ENCODE results near the gene SUN2. TPM values are rescaled to one million over a fixed set of nuclear protein-coding genes. Genes with fewer than 3 reads are reported as not detected.

The SUN2 gene
- total and polyA plus RNA-seq, 3 donors from 2014 or later: 90.8 to 331 (median 295) TPM

GRCh38 chr22:38709306-38709705 is 46.5 kb downstream of the SUN2 start:
- Histone ChIP-seq H3K27ac (no peak overlapping the region), H3K9me3 (no peaks in the 10 kb centered on the region), H3K27me3 (no peaks in the 10 kb centered on the region), H3K4me3 (no peak overlapping the region), H3K36me3 (ENCODE audit: low read depth, missing control alignments) (no peaks in the 10 kb centered on the region), H3K4me1 (peaks cover 21% of the 10 kb centered on the region)
- intact Hi-C loops (cut with DNase I; ENCODE audit: low total_unique reads): loop anchor here (10.0 kb wide), 1 partner anchor 45 kb away; the partner anchor contains the start of gene SUN2
- 83 to 87% methylated on average over 3 of the region's 3 CpGs for WGBS, 2 donors
- no peak for DNase-seq
- no peak for TF ChIP-seq CTCF (IDR thresholded peaks at IDR 0.05)
- no peak for TF ChIP-seq POLR2A (IDR thresholded peaks at IDR 0.05)

GRCh38 chr22:38707984-38708383 is 47.8 kb downstream of the SUN2 start:
- TF ChIP-seq POLR2A (IDR thresholded peaks at IDR 0.05): no peak
- no peak for TF ChIP-seq CTCF (IDR thresholded peaks at IDR 0.05)
- 77 to 81% methylated on average over 3 of the region's 3 CpGs for WGBS, 2 donors
- H3K4me3 ChIP-seq: no peak overlapping the region
- intact Hi-C loops (cut with DNase I; ENCODE audit: low total_unique reads): loop anchor here (10.0 kb wide), 1 partner anchor 47 kb away; the partner anchor contains the start of gene SUN2
- no peaks in the 10 kb centered on the region for H3K36me3 ChIP-seq (ENCODE audit: low read depth, missing control alignments)
- peaks cover 19% of the 10 kb centered on the region for H3K4me1 ChIP-seq
- DNase-seq: no peak
- no peaks in the 10 kb centered on the region for H3K27me3 ChIP-seq
- H3K9me3 ChIP-seq: no peaks in the 10 kb centered on the region
- H3K27ac ChIP-seq: no peak overlapping the region

GRCh38 chr22:38707346-38707745 is 48.5 kb downstream of the SUN2 start:
- intact Hi-C loops (cut with DNase I; ENCODE audit: low total_unique reads): loop anchor here (10.0 kb wide), 1 partner anchor 47 kb away; the partner anchor contains the start of gene SUN2
- peaks cover 19% of the 10 kb centered on the region for H3K4me1 ChIP-seq
- no peaks in the 10 kb centered on the region for H3K27me3 ChIP-seq
- no peak for TF ChIP-seq CTCF (IDR thresholded peaks at IDR 0.05)
- TF ChIP-seq POLR2A (IDR thresholded peaks at IDR 0.05): no peak
- H3K4me3 ChIP-seq: no peak overlapping the region
- peak overlapping the region in 1 of 2 donors; percentile 91 for H3K27ac ChIP-seq
- 42 to 45% methylated on average over 2 of the region's 2 CpGs for WGBS, 2 donors
- H3K9me3 ChIP-seq: no peaks in the 10 kb centered on the region
- no peaks in the 10 kb centered on the region for H3K36me3 ChIP-seq (ENCODE audit: low read depth, missing control alignments)
- DNase-seq: no peak

- no peak for DNase-seq
- TF ChIP-seq POLR2A (IDR thresholded peaks at IDR 0.05) (no peak), CTCF (IDR thresholded peaks at IDR 0.05) (no peak)
- H3K36me3 ChIP-seq (ENCODE audit: low read depth, missing control alignments): no peaks in the 10 kb centered on the region
- 2 to 3% methylated on average over 4 of the region's 4 CpGs for WGBS, 2 donors
- peak overlapping the region; percentile 83 to 89 for H3K4me3 ChIP-seq
- H3K27me3 ChIP-seq: no peaks in the 10 kb centered on the region
- intact Hi-C loops (cut with DNase I; ENCODE audit: low total_unique reads): loop anchor here (10.0 kb wide), 1 partner anchor 48 kb away; the partner anchor contains the start of gene SUN2
- H3K27ac ChIP-seq: peak overlapping the region; percentile 91 to 95
- peaks cover 20% of the 10 kb centered on the region for H3K4me1 ChIP-seq
- no peaks in the 10 kb centered on the region for H3K9me3 ChIP-seq
These were observed 49.0 kb downstream of the SUN2 start for GRCh38 chr22:38706901-38707195.
